ENCODE results near the gene APOBEC3H. TPM values are rescaled to one million over a fixed set of nuclear protein-coding genes. Genes with fewer than 3 reads are reported as not detected.

APOBEC3H gene
- total RNA-seq, 1 experiment from 2014 or later: not detected

GRCh38 chr22:39084666-39085065 is 12.4 kb upstream of the APOBEC3H start:
- H3K27ac Mint-ChIP-seq (ENCODE audit: unreplicated experiment): no peak overlapping the region
- no peaks in the 10 kb centered on the region for H3K9me3 Mint-ChIP-seq (ENCODE audit: unreplicated experiment)
- H3K36me3 Mint-ChIP-seq (ENCODE audit: insufficient read depth, unreplicated experiment): no peaks in the 10 kb centered on the region
- H3K4me3 Mint-ChIP-seq (ENCODE audit: unreplicated experiment): no peak overlapping the region
- POLR2A ChIA-PET: no interaction called here
- CTCF ChIA-PET: no interaction called here
- TF ChIP-seq, protein P1, sequence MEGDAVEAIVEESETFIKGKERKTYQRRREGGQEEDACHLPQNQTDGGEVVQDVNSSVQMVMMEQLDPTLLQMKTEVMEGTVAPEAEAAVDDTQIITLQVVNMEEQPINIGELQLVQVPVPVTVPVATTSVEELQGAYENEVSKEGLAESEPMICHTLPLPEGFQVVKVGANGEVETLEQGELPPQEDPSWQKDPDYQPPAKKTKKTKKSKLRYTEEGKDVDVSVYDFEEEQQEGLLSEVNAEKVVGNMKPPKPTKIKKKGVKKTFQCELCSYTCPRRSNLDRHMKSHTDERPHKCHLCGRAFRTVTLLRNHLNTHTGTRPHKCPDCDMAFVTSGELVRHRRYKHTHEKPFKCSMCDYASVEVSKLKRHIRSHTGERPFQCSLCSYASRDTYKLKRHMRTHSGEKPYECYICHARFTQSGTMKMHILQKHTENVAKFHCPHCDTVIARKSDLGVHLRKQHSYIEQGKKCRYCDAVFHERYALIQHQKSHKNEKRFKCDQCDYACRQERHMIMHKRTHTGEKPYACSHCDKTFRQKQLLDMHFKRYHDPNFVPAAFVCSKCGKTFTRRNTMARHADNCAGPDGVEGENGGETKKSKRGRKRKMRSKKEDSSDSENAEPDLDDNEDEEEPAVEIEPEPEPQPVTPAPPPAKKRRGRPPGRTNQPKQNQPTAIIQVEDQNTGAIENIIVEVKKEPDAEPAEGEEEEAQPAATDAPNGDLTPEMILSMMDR (IDR thresholded peaks at IDR 0.05; ENCODE audit: insufficient read depth in 1 of 2, low read depth in 1 of 2, low read length in 1 of 2, severe bottlenecking in 1 of 2, unreplicated experiment in 1 of 2): no peak
- no peaks in the 10 kb centered on the region for H3K27me3 Mint-ChIP-seq (ENCODE audit: insufficient read depth, unreplicated experiment)
- H3K27me3 ChIP-seq (replicated peaks; ENCODE audit: control insufficient read depth, insufficient read depth, low read length): no peaks in the 10 kb centered on the region
- H3K9me3 ChIP-seq: no peaks in the 10 kb centered on the region
- H3K36me3 ChIP-seq (ENCODE audit: control insufficient read depth, insufficient read depth, low read length): no peaks in the 10 kb centered on the region
- DNase-seq: no peak
- H3K4me1 ChIP-seq: no peaks in the 10 kb centered on the region
- peaks cover 7% of the 10 kb centered on the region for H3K4me1 Mint-ChIP-seq (ENCODE audit: low read depth, unreplicated experiment)
- intact Hi-C loops (cut with micrococcal nuclease; ENCODE audit: unreplicated experiment): no loop called here
- no peak overlapping the region for H3K4me3 ChIP-seq (ENCODE audit: low read depth, low read length)
- no TSS peak for BruUV-seq (replicated peaks)

- H3K27ac Mint-ChIP-seq (ENCODE audit: unreplicated experiment): no peak overlapping the region
- no peaks in the 10 kb centered on the region for H3K36me3 Mint-ChIP-seq (ENCODE audit: insufficient read depth, unreplicated experiment)
- intact Hi-C loops (cut with micrococcal nuclease; ENCODE audit: unreplicated experiment): no loop called here
- Histone ChIP-seq H3K4me1 (no peaks in the 10 kb centered on the region), H3K4me3 (ENCODE audit: low read depth, low read length) (no peak overlapping the region), H3K27me3 (replicated peaks; ENCODE audit: control insufficient read depth, insufficient read depth, low read length) (no peaks in the 10 kb centered on the region), H3K9me3 (no peaks in the 10 kb centered on the region), H3K36me3 (ENCODE audit: control insufficient read depth, insufficient read depth, low read length) (no peaks in the 10 kb centered on the region)
- no peak overlapping the region for H3K4me3 Mint-ChIP-seq (ENCODE audit: unreplicated experiment)
- TF ChIP-seq, protein P1 (IDR thresholded peaks at IDR 0.05; ENCODE audit: insufficient read depth in 1 of 2, low read depth in 1 of 2, low read length in 1 of 2, severe bottlenecking in 1 of 2, unreplicated experiment in 1 of 2): no peak
- H3K4me1 Mint-ChIP-seq (ENCODE audit: low read depth, unreplicated experiment): peaks cover 7% of the 10 kb centered on the region
- no peaks in the 10 kb centered on the region for H3K9me3 Mint-ChIP-seq (ENCODE audit: unreplicated experiment)
- BruUV-seq (replicated peaks): no TSS peak
- no peaks in the 10 kb centered on the region for H3K27me3 Mint-ChIP-seq (ENCODE audit: insufficient read depth, unreplicated experiment)
- no peak for DNase-seq
- ChIA-PET CTCF (no interaction called here), POLR2A (interaction anchor here (0.7 kb wide), 1 partner anchor 166 kb away, joined by 3 read pairs; no protein-coding TSS in a partner anchor)
Measured at GRCh38 chr22:39087098-39087497, 9.9 kb upstream of the APOBEC3H start.

GRCh38 chr22:39087881-39088684 is 9.0 kb upstream of the APOBEC3H start:
- Histone ChIP-seq H3K4me1 (no peaks in the 10 kb centered on the region), H3K36me3 (ENCODE audit: control insufficient read depth, insufficient read depth, low read length) (no peaks in the 10 kb centered on the region), H3K27me3 (replicated peaks; ENCODE audit: control insufficient read depth, insufficient read depth, low read length) (no peaks in the 10 kb centered on the region), H3K9me3 (no peaks in the 10 kb centered on the region), H3K4me3 (ENCODE audit: low read depth, low read length) (no peak overlapping the region)
- POLR2A ChIA-PET: interaction anchor here (0.6 to 0.7 kb wide), 2 partner anchors 68 to 167 kb away, joined by 3 read pairs; no protein-coding TSS in a partner anchor
- intact Hi-C loops (cut with micrococcal nuclease; ENCODE audit: unreplicated experiment): no loop called here
- Mint-ChIP-seq H3K4me1 (ENCODE audit: low read depth, unreplicated experiment) (peaks cover 7% of the 10 kb centered on the region), H3K27ac (ENCODE audit: unreplicated experiment) (no peak overlapping the region), H3K9me3 (ENCODE audit: unreplicated experiment) (no peaks in the 10 kb centered on the region), H3K36me3 (ENCODE audit: insufficient read depth, unreplicated experiment) (no peaks in the 10 kb centered on the region), H3K4me3 (ENCODE audit: unreplicated experiment) (no peak overlapping the region), H3K27me3 (ENCODE audit: insufficient read depth, unreplicated experiment) (no peaks in the 10 kb centered on the region)
- CTCF ChIA-PET: no interaction called here
- TF ChIP-seq, protein P1 (IDR thresholded peaks at IDR 0.05; ENCODE audit: insufficient read depth in 1 of 2, low read depth in 1 of 2, low read length in 1 of 2, severe bottlenecking in 1 of 2, unreplicated experiment in 1 of 2): no peak
- no peak for DNase-seq
- no TSS peak for BruUV-seq (replicated peaks)

All from Caco-2 (cell line).